Neural progenitor cell (in vitro differentiated cells): ENCODE data around the gene TBL1X.

Experiments used
- CTCF ChIP-seq: fragments of 200-600 bp; sonication (generic); IDR thresholded peaks from 2 replicates; pipeline ENCODE4 v1.5.1; 2017; ENCODE audit warnings: antibody characterized with exemption, mild to moderate bottlenecking
- EZH2 ChIP-seq: fragments of 200-600 bp; sonication (generic); IDR thresholded peaks from 2 replicates; pipeline ENCODE4 v1.6.1; 2017; ENCODE audit warnings: antibody characterized with exemption, mild to moderate bottlenecking, moderate library complexity
- EZH2phosphoT487 ChIP-seq: fragments of 200-600 bp; sonication (generic); IDR thresholded peaks from 2 replicates; pipeline ENCODE4 v1.6.1; 2017; ENCODE audit warnings: antibody characterized with exemption

DNA sequence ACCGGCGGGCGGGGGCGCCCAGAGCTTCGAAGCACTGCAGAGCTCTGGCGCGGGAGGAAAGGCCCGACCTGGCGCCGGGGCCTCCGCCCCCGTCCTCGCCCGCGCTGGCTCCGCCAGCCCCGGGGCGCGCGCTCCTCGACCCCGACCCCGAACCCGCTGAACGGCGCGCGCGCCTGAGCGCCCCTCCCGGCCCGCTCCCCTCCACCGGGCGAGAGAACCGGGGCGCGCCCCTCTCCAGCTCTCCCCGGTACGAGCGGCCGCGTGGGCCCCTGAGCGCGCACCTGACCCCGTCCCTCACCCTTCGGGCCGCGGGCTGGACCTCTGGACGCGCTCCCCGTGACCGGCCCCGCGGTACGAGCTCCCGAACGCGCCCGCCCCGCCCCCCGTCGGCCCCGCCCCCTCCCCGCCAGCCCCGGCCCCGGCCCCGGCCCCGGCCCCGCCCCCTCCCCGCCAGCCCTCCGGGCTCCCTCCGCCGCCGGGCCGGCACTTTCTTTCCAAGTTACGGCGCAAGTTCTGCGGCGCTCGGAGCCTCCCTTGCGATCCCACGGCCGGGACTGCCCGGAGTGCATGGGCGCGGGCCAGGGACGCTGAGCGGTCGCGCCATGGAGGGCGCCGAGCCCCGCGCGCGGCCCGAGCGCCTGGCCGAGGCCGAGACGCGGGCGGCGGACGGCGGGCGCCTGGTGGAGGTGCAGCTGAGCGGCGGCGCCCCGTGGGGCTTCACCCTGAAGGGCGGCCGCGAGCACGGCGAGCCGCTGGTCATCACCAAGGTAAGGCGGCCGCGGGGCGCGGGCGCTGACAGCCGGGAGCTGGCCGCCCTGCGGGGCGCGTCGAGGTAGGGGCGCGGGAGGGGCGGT lies 321.3 kb downstream of the TBL1X start, which contains the start of gene SHROOM2:
- no peak for TF ChIP-seq CTCF
- no peak for TF ChIP-seq EZH2
- no peak for TF ChIP-seq EZH2phosphoT487
